Neural progenitor cell (in vitro differentiated cells): ENCODE results near the gene KIAA0825.

Experiments used
- EZH2 ChIP-seq: fragments of 200-600 bp; sonication (generic); IDR thresholded peaks from 2 replicates; pipeline ENCODE4 v1.6.1; 2017; ENCODE audit warnings: antibody characterized with exemption, mild to moderate bottlenecking, moderate library complexity
- EZH2phosphoT487 ChIP-seq: fragments of 200-600 bp; sonication (generic); IDR thresholded peaks from 2 replicates; pipeline ENCODE4 v1.6.1; 2017; ENCODE audit warnings: antibody characterized with exemption
- TF ChIP-seq, protein P1 (sequence below): fragments of 200-600 bp; sonication (generic); IDR thresholded peaks from 2 replicates; pipeline ENCODE4 v1.5.1; 2017; ENCODE audit warnings: antibody characterized with exemption, mild to moderate bottlenecking

DNA sequence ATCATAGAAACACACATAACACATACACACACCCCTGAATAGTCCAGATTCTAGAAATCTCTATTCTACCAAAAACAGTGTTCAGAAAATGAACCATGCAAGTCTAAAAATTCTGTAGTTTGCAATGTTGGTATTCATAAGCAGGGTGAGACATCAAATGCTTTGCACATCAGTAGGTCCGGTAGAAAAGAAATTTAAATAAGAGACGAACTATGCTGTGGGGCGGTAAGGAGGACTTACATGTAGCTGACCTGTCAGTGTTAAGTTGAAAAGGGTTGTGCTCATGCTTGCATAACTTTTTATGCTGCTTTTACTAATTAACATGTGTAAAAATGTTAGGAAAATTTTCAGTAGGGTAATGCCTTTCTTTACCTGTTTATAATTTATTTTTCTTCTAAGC is 409.1 kb downstream of the KIAA0825 start:
- TF ChIP-seq, protein P1, sequence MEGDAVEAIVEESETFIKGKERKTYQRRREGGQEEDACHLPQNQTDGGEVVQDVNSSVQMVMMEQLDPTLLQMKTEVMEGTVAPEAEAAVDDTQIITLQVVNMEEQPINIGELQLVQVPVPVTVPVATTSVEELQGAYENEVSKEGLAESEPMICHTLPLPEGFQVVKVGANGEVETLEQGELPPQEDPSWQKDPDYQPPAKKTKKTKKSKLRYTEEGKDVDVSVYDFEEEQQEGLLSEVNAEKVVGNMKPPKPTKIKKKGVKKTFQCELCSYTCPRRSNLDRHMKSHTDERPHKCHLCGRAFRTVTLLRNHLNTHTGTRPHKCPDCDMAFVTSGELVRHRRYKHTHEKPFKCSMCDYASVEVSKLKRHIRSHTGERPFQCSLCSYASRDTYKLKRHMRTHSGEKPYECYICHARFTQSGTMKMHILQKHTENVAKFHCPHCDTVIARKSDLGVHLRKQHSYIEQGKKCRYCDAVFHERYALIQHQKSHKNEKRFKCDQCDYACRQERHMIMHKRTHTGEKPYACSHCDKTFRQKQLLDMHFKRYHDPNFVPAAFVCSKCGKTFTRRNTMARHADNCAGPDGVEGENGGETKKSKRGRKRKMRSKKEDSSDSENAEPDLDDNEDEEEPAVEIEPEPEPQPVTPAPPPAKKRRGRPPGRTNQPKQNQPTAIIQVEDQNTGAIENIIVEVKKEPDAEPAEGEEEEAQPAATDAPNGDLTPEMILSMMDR: no peak
- TF ChIP-seq EZH2 (no peak), EZH2phosphoT487 (no peak)
